DMS53 treated with DMSO at 0.1 percent for 48 hours (cell line): ENCODE measurements around the gene LTBP2.

Experiments used
- DNase-seq: peaks from one replicate; lab custom pipeline; 2025; ENCODE audit not compliant: unreplicated experiment; lab: John Stamatoyannopoulos, UW

LTBP2 gene

DNA sequence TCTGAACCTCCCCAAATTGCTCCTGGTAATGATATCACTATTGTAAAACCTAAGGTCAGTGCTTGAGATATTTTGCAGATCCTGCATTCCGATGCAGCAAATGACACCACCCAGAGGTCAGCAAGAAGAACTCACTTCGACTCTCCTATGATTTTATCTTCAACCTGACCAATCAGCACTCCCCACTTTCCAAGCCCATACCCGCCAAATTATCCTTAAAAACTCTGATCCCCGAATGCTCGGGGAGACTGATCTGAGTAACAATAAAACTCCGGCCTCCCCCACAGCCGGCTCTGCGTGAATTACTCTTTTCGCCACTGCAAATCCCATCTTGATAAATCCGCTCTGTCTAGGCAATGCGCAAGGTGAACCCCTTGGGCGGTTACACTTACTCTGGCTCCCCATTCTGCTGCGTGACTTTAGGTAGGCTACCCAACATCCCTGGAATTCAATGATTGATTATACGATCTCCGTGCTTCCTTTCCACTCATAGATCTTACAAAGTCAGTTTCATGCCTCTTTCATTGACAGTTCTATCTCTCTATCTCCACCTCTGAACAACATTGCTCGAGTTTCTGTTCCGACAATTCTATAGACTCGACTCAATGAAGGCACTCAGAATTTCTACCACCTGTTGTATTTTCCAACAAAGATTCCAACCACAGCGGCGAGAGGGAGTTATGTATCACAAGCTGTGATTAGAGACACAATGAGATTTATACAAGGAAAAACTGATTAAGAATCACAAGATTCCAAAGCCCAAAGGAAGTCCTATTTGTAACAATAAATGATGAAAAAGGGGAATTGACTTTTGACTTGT lies 119.9 kb downstream of the LTBP2 start:
- no peak for DNase-seq

DNA sequence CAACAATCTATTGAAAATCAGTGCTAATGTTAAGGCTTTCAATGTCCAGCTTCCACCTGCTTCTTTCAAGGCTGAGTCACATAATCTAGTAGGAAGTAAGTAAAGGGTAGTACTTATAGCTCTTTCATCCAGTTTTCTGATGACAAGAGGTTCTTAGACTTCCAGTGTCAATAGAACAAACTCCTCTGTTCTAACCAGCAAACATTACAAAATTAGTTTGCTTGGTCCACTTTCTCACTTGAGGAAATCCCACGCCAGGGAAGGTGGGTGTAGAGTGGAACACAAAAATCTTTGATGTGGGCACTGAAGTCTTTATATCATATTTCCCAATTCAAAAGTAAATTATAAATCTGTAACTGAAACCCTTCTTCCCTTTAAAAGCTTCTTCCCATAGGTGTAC lies 121.6 kb downstream of the LTBP2 start:
- no peak for DNase-seq

DNA sequence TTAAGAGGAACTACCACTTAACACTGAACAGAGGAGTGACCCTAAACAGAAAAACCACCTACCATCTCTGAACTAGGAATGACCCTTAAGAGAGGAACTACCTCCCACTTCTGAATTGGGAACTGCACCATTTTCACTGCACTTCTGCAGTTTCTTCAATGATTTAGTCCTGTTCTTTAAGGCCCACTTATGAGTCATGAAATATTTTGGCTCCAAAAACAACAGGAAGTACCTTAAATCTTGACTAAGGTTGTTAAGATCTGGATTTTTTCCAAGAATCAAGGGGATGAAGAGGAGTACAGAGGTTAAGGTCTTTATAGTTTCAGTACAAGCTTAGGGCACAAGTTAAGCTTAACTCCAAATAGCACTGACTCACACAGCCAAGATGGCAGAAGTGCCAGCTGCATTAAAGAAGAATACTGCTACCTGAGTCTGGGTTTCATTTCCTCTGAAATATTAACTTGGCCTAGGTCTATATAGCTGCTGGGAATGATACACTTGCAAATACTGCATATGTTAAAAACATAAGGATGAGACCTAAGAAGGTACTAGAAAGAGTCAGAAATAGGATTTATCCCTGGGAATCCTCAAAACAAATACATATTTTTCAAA lies 123.1 kb downstream of the LTBP2 start:
- DNase-seq: no peak

DNA sequence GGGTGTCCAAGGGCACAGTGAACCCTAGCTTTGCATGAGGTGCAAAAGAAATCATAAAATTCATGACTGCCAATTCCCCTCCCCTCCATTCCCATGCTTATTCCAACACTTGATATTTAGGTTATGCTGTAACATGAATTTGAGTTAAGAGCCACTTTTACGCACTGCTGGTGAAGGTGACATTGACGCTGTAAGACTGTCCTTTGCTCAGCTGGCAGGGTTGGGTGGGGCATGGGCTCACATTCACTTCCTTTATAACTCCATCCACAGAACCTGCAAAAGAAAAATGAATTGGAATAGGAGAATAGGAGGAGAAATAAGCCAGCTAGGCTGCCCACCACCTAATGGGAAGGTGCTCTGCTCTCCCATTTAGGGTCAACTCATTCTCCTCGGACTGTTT lies 125.9 kb downstream of the LTBP2 start:
- DNase-seq: no peak

DNA sequence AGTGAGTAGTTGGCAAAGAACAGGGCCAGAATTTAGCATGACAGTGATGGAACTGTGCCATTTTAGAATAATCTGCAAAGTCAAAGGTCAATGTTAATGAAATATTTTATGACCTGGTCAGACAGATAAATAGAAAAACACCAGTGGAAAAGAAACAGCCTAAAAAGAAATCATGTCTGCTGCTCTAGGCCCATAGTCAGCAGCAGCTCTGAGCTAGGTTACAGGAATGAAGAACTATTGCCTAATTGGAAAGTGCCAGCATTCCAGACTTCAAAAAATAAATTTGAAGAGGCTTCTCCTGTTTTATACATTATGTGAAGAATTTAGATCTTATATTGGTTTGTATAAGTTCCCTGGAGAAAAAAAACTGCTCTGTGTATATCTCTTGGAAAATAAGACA lies 128.7 kb downstream of the LTBP2 start:
- no peak for DNase-seq

DNA sequence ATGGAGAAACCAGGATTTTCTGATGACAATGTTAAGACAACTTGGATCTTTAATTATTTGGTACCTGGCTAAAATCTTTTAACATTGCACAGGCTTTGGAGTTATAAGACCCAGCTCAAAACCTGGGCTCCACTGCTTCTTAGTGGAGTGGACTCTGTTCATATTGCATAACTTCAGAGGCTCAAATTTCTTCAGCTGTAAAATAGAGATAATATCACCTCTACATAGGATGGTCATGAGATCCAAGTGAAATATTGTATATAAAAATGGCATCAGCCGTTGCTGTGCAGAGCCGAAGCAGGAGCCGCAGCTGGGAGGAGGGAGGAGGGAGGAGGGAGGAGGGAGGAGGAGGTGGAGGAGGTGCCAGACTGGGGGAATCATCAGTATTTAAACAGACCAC lies 129.5 kb downstream of the LTBP2 start:
- DNase-seq: no peak

DNA sequence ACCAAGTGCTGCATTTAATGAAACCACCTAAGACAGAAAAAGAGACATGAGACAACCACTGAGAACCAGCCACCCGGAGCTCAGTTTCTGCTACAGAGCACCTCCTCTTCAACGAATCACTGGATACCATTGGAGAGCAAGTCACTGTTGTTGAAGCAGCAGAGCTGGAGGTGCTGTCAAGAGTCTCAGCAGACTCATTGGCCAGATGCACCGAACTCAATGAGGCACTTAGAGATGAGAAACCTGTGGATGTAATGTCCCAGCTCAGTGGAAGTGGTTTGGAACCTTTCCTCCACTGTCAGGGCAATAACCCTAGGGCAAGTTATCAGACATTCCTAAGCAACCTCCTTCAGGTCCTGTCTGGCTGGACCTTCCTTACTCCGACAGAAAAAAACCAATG lies 132.0 kb downstream of the LTBP2 start:
- no peak for DNase-seq

DNA sequence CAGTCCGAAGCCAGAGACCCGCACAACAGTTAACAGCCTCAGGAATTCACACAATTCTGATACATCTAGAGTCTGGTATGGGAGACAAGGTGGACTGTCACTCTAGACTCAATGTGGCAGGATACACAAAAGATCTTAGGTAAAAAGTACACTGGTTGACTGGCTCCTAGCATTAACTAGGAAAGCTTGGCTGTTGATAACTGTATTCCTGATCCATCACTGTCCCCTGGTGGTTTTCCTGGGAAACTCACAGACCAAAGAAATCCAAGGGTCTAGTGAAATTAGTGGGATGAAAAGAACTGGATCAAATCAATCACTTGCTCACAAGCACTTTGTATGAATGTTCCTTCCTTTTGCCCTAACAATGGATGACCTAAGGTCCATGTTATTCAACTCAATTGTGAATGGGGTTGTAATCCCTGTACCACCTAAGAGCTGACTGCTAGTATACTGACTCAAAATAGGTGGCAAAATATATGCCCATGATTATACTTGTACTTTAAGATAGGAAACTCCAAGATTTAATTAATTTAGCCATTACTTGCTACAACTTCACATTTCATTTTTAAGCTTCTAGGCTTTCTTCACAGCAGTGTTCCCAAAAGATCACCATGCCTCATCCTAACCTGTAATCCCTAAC lies 132.9 kb downstream of the LTBP2 start:
- peak; percentile 4 for DNase-seq

DNA sequence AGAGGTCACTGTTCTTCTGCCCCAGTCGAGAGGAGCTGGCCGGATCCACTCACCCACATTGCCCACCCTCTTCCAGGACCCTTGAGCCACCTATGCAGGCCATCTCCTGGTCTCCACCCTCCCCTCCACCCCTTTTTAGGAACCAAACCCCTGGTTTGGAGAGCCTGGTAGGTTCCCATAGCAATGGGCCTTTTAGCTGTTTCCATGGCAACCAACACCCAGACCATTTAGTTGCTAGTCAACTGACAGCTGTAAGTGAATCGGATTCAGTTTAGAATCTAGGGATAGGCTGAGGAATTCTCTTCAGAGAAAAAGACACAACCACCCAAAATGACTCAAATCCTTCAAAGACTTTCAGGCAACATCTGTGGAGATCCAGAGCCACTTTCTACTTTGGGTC lies 135.4 kb downstream of the LTBP2 start:
- no peak for DNase-seq

DNA sequence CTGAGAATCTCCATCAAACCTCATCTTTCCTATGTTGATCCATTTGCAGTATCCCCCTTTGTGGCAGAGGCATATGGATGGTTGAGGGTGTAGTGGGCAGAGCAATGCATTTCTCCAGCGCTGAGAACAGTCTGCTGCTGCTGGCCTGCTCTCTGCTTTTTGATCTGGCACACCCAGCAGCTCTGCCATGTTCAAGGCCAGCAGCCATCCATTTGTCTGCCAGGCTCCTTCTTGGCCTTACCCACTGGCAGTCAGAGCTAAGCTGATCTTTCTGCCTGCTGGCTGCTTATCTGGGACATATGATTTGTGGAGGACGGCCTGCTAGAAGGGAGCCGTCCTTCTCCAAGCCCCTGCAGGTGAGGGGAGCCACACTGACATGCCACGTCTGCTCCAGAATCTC lies 135.9 kb downstream of the LTBP2 start:
- no peak for DNase-seq

DNA sequence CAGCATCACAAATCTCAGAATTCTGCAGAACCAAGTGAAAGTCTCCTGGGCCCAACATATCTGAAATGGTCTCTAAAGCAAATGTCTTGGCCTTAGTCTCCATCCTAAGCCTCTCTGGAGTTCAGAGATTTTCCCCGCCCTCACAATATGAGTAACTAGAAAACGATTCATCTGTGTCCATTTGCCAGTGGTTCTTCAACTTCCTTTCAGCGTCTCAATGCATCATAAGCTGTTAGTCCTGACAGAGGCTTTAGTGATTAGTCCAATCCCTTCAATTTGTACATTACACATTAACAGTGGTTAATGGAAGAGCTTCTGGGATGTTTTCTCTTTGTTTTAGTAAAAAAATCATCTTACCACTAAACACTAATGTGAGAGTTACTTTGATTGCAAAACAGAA lies 136.4 kb downstream of the LTBP2 start:
- DNase-seq: no peak

DNA sequence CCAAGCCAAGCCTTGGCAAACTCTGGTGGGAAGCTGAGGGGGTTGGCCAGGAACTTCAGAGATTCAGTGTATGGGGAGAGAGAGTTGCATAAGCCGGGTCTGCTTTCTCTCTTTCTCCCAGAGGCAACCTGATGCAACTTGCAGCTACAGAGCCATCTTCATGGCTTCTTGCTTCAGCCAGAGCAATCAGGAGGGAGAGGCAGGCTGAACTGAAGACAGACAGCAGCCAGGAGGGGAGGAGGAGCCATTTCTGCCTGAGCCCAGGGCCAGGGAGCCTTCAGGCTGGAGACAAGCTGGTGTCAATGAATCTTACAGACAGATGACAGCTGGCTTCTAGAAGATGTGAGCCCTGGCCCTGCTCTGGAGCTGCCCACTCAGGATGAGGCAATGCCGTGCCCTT lies 137.7 kb downstream of the LTBP2 start:
- DNase-seq: no peak

DNA sequence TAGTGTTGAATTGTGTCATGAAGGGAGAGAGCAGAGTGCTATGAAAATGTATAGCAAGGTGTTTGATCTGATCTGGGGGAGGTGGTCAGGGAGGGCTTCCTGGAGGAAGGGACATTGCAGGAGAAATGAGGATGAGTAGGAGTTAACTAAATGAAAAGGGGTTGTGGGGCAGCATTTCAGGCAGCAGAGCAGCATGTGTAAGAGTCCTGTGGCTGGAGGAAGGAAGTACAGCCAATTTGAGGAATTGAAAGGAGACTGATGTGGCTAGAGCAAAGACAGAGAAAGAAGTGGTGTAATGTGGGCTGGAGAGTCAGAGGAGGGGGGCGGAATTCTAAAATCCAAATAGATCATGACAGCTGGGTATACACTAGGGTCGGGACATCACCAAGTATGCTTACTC lies 139.4 kb downstream of the LTBP2 start:
- DNase-seq: no peak

DNA sequence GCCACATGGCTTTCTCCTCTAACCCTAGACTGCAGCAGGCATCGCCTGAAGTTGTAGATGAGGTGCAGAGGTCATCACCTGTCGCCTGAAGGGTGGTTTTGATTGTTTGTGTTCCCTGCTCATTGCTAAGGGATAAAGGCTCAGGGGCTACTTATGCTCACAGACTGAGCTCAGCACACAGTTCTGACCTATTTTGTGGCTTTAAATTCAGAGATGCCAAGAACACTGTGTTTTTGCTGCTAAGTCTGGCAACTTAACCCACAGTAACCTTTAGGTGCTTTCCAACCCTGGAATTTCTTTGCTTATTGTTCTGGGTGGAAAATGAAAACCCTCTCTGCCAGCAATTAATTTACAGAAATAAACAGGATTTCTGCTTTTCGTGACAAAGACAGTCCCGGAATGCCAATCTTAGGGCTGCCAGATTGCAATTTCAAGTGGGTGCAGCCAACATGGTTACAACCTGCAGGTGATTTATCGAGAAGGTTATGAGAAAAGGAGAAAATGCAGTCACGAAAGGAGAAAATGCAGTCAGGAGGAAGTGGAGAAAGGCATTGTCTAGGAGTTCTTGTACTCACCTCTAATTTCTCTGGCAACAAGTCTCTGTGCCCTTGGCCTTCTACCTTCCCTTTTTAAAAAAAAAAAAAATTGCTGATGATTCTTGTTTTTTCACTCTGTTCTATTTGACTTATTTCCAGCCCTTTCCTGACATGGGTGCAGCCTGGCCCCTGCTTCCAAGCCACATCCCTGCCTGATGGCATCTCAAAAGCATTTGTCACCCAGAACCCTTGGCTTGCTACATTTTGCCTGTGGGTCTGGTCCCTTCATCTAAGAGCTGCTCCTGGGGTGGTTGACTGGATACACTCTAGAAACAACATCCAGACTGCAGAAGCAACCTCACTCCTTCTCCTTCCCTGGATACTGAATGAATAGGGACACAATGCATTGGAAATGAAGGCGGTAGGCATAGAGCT lies 142.2 kb downstream of the LTBP2 start:
- DNase-seq: no peak

DNA sequence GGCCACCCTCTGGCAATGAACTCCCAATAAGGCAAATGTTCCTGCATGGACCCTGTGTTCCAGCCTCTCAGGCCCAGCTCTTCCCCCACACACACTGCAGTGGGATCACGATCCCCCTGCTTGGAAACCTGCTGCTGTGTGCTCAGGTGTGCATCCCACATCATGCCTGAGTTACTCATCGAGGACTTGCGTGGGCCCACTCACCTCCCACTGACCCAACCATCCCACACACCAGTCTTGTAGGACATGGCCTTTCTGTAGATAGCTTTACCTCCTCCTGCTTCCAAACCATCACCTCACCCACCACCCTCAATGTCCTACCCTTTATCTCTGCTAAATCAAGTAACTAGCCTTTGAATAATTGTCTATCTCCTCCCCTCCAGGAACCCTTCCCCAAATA lies 143.5 kb downstream of the LTBP2 start:
- DNase-seq: no peak

DNA sequence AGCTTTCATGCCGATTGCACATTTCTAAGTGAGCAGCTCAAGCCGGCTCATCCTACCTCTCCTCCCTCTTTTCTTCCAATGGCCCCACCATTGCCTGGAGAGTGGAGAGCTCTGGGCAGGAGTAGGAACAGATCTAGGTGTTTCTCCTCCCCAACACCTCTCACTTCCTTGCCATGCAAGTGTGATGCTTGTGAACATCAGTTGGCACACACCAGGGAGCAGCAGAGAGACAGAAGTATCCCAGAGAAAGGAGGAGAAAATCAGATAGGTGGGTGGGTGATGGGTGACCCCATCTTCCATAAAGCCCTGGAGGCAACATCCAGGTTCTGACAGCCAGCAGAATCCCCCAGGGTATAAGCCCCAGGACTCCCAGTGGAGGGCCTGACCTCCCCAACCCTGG lies 146.7 kb downstream of the LTBP2 start:
- no peak for DNase-seq

DNA sequence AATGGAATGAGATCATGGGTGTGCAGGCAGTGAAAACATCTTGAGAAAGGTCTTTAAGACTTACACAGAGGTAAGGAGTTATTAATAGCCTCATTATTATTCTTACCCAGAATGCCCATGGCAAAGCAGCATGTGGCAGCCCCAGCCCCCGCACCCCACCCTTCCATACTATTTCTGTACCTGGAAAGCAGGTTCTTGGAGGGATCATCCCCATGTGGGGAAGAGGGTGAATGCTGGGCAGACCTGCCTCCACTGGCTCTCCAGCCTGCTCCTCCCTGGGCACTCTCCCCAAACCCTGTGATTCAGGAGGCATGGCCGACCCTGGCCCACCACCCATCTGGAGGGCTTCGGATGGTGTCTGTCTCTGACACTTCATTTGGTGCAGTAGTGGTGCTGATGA lies 147.3 kb downstream of the LTBP2 start:
- DNase-seq: no peak

DNA sequence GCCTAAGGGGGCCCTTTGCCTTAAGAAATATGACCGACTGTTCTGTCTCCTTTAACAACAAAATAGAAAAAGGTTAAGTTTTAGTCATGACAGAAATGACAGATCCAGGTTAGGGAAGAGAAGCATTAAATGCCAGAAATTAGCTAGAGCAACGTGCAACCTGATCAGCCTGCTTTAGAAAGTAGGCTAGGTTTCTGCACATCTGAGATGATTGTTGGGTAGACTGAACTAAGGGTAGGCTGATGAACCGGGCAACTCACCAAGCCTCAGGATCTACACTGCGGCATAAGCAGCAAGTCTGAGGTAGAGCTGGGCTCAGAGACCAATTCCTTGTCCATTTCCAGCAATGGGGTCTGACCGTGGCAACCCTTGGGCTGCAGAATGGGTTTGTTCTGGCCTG lies 148.3 kb downstream of the LTBP2 start:
- DNase-seq: no peak

DNA sequence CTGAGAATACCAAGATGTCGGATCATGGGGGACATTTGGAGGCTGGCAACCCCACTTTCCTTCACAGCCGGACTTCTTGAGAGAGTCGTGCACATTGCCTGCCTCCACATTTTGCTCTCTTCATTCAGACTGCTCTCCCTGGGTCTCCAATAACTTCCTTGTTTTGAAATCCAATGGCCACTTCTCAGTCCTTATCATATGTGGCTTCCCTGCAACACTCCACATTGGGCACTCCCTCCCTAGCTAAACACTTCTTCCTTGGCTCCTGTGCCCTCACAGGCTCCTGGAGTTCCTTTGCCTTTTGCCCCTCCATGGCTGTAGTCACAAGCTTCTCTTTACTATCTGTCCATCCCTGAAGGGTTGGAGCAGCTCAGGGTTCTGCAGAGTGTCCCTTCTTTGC lies 149.0 kb downstream of the LTBP2 start:
- DNase-seq: no peak

DNA sequence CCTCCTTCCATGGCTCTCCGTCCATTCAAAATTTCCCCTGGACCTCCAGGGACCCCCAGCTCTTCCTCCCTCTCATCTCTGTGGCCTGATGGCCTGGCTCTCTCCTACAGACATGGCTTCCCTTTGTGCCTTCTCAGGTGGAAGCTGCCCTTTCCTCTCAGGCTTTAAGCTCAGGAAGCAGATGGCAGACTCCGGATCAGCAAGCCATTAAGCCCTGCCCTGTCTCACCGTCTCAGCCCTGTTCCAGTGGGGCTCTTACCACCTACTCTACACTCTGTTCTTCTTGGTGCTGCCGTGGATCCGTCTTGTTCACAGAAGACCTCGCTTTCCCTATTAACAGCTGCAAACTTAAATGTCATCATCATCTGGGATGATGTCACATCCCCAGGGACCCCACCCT lies 152.1 kb downstream of the LTBP2 start:
- DNase-seq: no peak

DNA sequence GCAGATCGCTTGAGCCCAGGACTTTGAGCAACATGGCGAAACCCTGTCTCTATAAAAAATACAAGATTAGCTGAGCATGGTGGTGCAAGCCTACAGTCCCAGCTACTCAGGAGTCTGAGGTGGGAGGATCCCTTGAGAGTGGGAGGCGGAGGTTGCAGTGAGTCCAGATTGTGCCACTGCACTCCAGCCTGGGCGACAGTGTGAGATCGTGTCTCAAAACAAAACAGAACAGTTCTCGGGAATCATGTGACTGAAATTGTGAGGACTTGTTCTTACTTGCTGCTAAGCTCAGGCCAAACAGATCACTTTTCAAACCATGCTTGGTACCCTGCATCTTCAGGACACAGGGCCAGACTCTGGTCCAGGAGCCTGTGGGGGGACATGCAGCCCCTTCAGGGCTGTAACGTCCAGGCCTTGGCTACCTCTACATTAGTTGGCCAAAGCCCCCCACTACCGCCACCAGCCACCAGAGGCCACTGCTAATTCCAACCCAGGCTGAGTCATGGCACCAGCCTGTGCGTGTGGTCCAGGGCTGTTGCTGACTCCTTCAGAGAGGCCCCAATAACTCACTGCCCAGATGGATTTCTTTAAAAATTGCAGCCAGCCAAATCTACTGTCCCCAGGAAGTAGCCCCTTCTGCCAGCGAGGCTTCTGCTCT lies 152.6 kb downstream of the LTBP2 start:
- no peak for DNase-seq
